ENCODE measurements around the gene P2RX2.
A peak's percentile ranks its signal among the peaks of the same experiment; 100 is the strongest.

The P2RX2 gene

GRCh38 chr12:132664206-132665148 lies 45.9 kb downstream of the P2RX2 start:
- peaks cover 78 to 99% of the 10 kb centered on the region in 2 donors for H3K36me3 ChIP-seq (replicated peaks in 1 of 2; ENCODE audit: control insufficient read depth in 2 of 2, insufficient read depth in 2 of 2, low read length in 2 of 2)
- no peak overlapping the region for H3K4me3 ChIP-seq (ENCODE audit: low read length in 2 of 2)
- no peak overlapping the region for H2AFZ ChIP-seq (ENCODE audit: low read length)

GRCh38 chr12:132665149-132665491 lies 46.5 kb downstream of the P2RX2 start:
- no peak for DNase-seq (ENCODE audit: low spot score)
- H3K9me3 ChIP-seq (replicated peaks in 1 of 2; ENCODE audit: control insufficient read depth in 2 of 2, insufficient read depth in 1 of 2, low read depth in 1 of 2, low read length in 2 of 2) = no peaks in the 10 kb centered on the region
- no peak overlapping the region for H3K4ac ChIP-seq (ENCODE audit: low read length)
- peaks cover 7% of the 10 kb centered on the region for H3K79me1 ChIP-seq (ENCODE audit: low read depth, low read length)
- H3K4me2 ChIP-seq (ENCODE audit: insufficient read depth, low read length, poor library complexity, severe bottlenecking) = no peak overlapping the region
- peaks cover 81 to 99% of the 10 kb centered on the region in 2 donors for H3K36me3 ChIP-seq (replicated peaks in 1 of 2; ENCODE audit: control insufficient read depth in 2 of 2, insufficient read depth in 2 of 2, low read length in 2 of 2)
- no peak overlapping the region for H3K18ac ChIP-seq (ENCODE audit: low read length)
- H3K27me3 ChIP-seq (ENCODE audit: control insufficient read depth in 3 of 3, insufficient read depth in 3 of 3, low read depth in 1 of 3, low read length in 3 of 3) = no peaks in the 10 kb centered on the region
- no peak overlapping the region for H2BK12ac ChIP-seq (ENCODE audit: low read length)
- no peak overlapping the region for H2BK15ac ChIP-seq (ENCODE audit: low read length)
- no peak overlapping the region for H4K91ac ChIP-seq (ENCODE audit: low read depth, low read length, poor library complexity)
- H3K23ac ChIP-seq (ENCODE audit: low read depth, low read length, poor library complexity) = no peak overlapping the region
- H4K8ac ChIP-seq (ENCODE audit: low read depth, low read length) = no peak overlapping the region
- H2BK120ac ChIP-seq (ENCODE audit: low read depth, low read length) = no peak overlapping the region
- no peak overlapping the region for H3K9ac ChIP-seq (ENCODE audit: low read depth, low read length, poor library complexity)
- H3K4me3 ChIP-seq (ENCODE audit: low read length in 2 of 2) = no peak overlapping the region
- H3K14ac ChIP-seq (ENCODE audit: low read length) = no peak overlapping the region
- no peak overlapping the region for H3K27ac ChIP-seq (replicated peaks; ENCODE audit: low read length)
- H2AK5ac ChIP-seq (ENCODE audit: low read depth, low read length) = no peak overlapping the region
- WGBS, 2 donors (ENCODE audit: extremely low coverage in 2 of 2, insufficient read length in 2 of 2, insufficient replicate concordance in 1 of 2) = no CpG with 5 or more reads among the region's 13 CpGs
- H2BK5ac ChIP-seq (ENCODE audit: low read length) = no peak overlapping the region
- no peaks in the 10 kb centered on the region for H3K4me1 ChIP-seq (ENCODE audit: control insufficient read depth in 2 of 2, insufficient read depth in 1 of 2, low read depth in 1 of 2, low read length in 2 of 2)
- no peak overlapping the region for H2AFZ ChIP-seq (ENCODE audit: low read length)

More at GRCh38 chr12:132664206-132665148, 45.9 kb downstream of the P2RX2 start:
- Histone ChIP-seq H4K8ac (ENCODE audit: low read depth, low read length) (no peak overlapping the region), H2BK5ac (ENCODE audit: low read length) (no peak overlapping the region), H3K9me3 (replicated peaks in 1 of 2; ENCODE audit: control insufficient read depth in 2 of 2, insufficient read depth in 1 of 2, low read depth in 1 of 2, low read length in 2 of 2) (no peaks in the 10 kb centered on the region), H2BK12ac (ENCODE audit: low read length) (no peak overlapping the region), H3K14ac (ENCODE audit: low read length) (no peak overlapping the region), H4K91ac (ENCODE audit: low read depth, low read length, poor library complexity) (no peak overlapping the region), H3K9ac (ENCODE audit: low read depth, low read length, poor library complexity) (no peak overlapping the region), H3K27me3 (ENCODE audit: control insufficient read depth in 3 of 3, insufficient read depth in 3 of 3, low read depth in 1 of 3, low read length in 3 of 3) (no peaks in the 10 kb centered on the region), H2BK120ac (ENCODE audit: low read depth, low read length) (no peak overlapping the region), H2AK5ac (ENCODE audit: low read depth, low read length) (no peak overlapping the region), H3K23ac (ENCODE audit: low read depth, low read length, poor library complexity) (peak overlapping the region; percentile 68), H3K27ac (replicated peaks; ENCODE audit: low read length) (no peak overlapping the region), H3K18ac (ENCODE audit: low read length) (no peak overlapping the region), H3K79me1 (ENCODE audit: low read depth, low read length) (peaks cover 7% of the 10 kb centered on the region), H3K4ac (ENCODE audit: low read length) (no peak overlapping the region), H3K4me1 (ENCODE audit: control insufficient read depth in 2 of 2, insufficient read depth in 1 of 2, low read depth in 1 of 2, low read length in 2 of 2) (no peaks in the 10 kb centered on the region), H2BK15ac (ENCODE audit: low read length) (no peak overlapping the region), H3K4me2 (ENCODE audit: insufficient read depth, low read length, poor library complexity, severe bottlenecking) (no peak overlapping the region)
- DNase-seq (ENCODE audit: low spot score) = no peak
- no CpG with 5 or more reads among the region's 21 CpGs for WGBS, 2 donors (ENCODE audit: extremely low coverage in 2 of 2, insufficient read length in 2 of 2, insufficient replicate concordance in 1 of 2)

- no CpG with 5 or more reads among the region's 6 CpGs for WGBS, 2 donors (ENCODE audit: extremely low coverage in 2 of 2, insufficient read length in 2 of 2, insufficient replicate concordance in 1 of 2)
- no peak overlapping the region for H4K8ac ChIP-seq (ENCODE audit: low read depth, low read length)
- no peak overlapping the region for H3K4me3 ChIP-seq (ENCODE audit: low read length in 2 of 2)
Observed at GRCh38 chr12:132665794-132666193, 47.2 kb downstream of the P2RX2 start.

GRCh38 chr12:132668191-132669088 lies 49.9 kb downstream of the P2RX2 start:
- Histone ChIP-seq H2BK5ac (ENCODE audit: low read length) (no peak overlapping the region), H3K4me3 (ENCODE audit: low read length in 2 of 2) (peak overlapping the region in 1 of 2 donors; percentile 55), H3K18ac (ENCODE audit: low read length) (no peak overlapping the region), H3K4me1 (ENCODE audit: control insufficient read depth in 2 of 2, insufficient read depth in 1 of 2, low read depth in 1 of 2, low read length in 2 of 2) (no peaks in the 10 kb centered on the region), H3K23ac (ENCODE audit: low read depth, low read length, poor library complexity) (peak overlapping the region; percentile 60), H3K79me1 (ENCODE audit: low read depth, low read length) (peaks cover 7% of the 10 kb centered on the region), H3K27ac (replicated peaks; ENCODE audit: low read length) (no peak overlapping the region), H2AFZ (ENCODE audit: low read length) (no peak overlapping the region), H2BK120ac (ENCODE audit: low read depth, low read length) (no peak overlapping the region), H3K36me3 (replicated peaks in 1 of 2; ENCODE audit: control insufficient read depth in 2 of 2, insufficient read depth in 2 of 2, low read length in 2 of 2) (peaks cover 69 to 97% of the 10 kb centered on the region in 2 donors), H3K9ac (ENCODE audit: low read depth, low read length, poor library complexity) (peak overlapping the region; percentile 9), H2AK5ac (ENCODE audit: low read depth, low read length) (no peak overlapping the region), H4K91ac (ENCODE audit: low read depth, low read length, poor library complexity) (no peak overlapping the region), H3K14ac (ENCODE audit: low read length) (no peak overlapping the region), H2BK15ac (ENCODE audit: low read length) (no peak overlapping the region), H3K27me3 (ENCODE audit: control insufficient read depth in 3 of 3, insufficient read depth in 3 of 3, low read depth in 1 of 3, low read length in 3 of 3) (no peaks in the 10 kb centered on the region), H4K8ac (ENCODE audit: low read depth, low read length) (no peak overlapping the region), H3K4ac (ENCODE audit: low read length) (no peak overlapping the region), H3K9me3 (replicated peaks in 1 of 2; ENCODE audit: control insufficient read depth in 2 of 2, insufficient read depth in 1 of 2, low read depth in 1 of 2, low read length in 2 of 2) (no peaks in the 10 kb centered on the region), H2BK12ac (ENCODE audit: low read length) (no peak overlapping the region), H3K4me2 (ENCODE audit: insufficient read depth, low read length, poor library complexity, severe bottlenecking) (no peak overlapping the region)
- no CpG with 5 or more reads among the region's 30 CpGs for WGBS, 2 donors (ENCODE audit: extremely low coverage in 2 of 2, insufficient read length in 2 of 2, insufficient replicate concordance in 1 of 2)
- no peak for DNase-seq (ENCODE audit: low spot score)

More at GRCh38 chr12:132665794-132666193, 47.2 kb downstream of the P2RX2 start:
- Histone ChIP-seq H2BK5ac (ENCODE audit: low read length) (no peak overlapping the region), H3K14ac (ENCODE audit: low read length) (no peak overlapping the region), H3K36me3 (replicated peaks in 1 of 2; ENCODE audit: control insufficient read depth in 2 of 2, insufficient read depth in 2 of 2, low read length in 2 of 2) (peaks cover 76 to 98% of the 10 kb centered on the region in 2 donors), H3K27me3 (ENCODE audit: control insufficient read depth in 3 of 3, insufficient read depth in 3 of 3, low read depth in 1 of 3, low read length in 3 of 3) (no peaks in the 10 kb centered on the region), H3K79me1 (ENCODE audit: low read depth, low read length) (peaks cover 7% of the 10 kb centered on the region), H4K91ac (ENCODE audit: low read depth, low read length, poor library complexity) (no peak overlapping the region), H2BK120ac (ENCODE audit: low read depth, low read length) (no peak overlapping the region), H3K4me1 (ENCODE audit: control insufficient read depth in 2 of 2, insufficient read depth in 1 of 2, low read depth in 1 of 2, low read length in 2 of 2) (no peaks in the 10 kb centered on the region), H3K4ac (ENCODE audit: low read length) (no peak overlapping the region), H3K4me2 (ENCODE audit: insufficient read depth, low read length, poor library complexity, severe bottlenecking) (no peak overlapping the region), H3K18ac (ENCODE audit: low read length) (no peak overlapping the region), H2BK12ac (ENCODE audit: low read length) (no peak overlapping the region), H3K27ac (replicated peaks; ENCODE audit: low read length) (no peak overlapping the region), H2AFZ (ENCODE audit: low read length) (no peak overlapping the region), H3K23ac (ENCODE audit: low read depth, low read length, poor library complexity) (no peak overlapping the region), H3K9ac (ENCODE audit: low read depth, low read length, poor library complexity) (no peak overlapping the region), H2AK5ac (ENCODE audit: low read depth, low read length) (no peak overlapping the region), H2BK15ac (ENCODE audit: low read length) (no peak overlapping the region), H3K9me3 (replicated peaks in 1 of 2; ENCODE audit: control insufficient read depth in 2 of 2, insufficient read depth in 1 of 2, low read depth in 1 of 2, low read length in 2 of 2) (no peaks in the 10 kb centered on the region)
- DNase-seq (ENCODE audit: low spot score) = no peak
